Measurements from ENCODE around the gene DPH1. TPM values are rescaled to one million over a fixed set of nuclear protein-coding genes. Genes with fewer than 3 reads are reported as not detected.
A peak's percentile ranks its signal among the peaks of the same experiment; 100 is the strongest.

The DPH1 gene
- total and polyA plus RNA-seq, 8 donors, result 11.6 to 188 (median 31.5) TPM

GRCh38 chr17:2055292-2056205 is 25.6 kb downstream of the DPH1 start:
- DNase-seq, result peak in 1 of 2 donors; percentile 69
- 1 to 3% (median 2%) methylated on average over 35 to 113 of the region's 113 CpGs for WGBS, 5 donors
- Histone ChIP-seq H3K9me3 (no peaks in the 10 kb centered on the region), H3K27me3 (peaks cover 0 to 91% (median 67%) of the 10 kb centered on the region in 3 donors), H3K36me3 (peaks cover 0 to 9% (median 4%) of the 10 kb centered on the region in 4 donors), H3K4me1 (peaks cover 75 to 91% (median 84%) of the 10 kb centered on the region in 4 donors), H3K4me3 (peak overlapping the region; percentile 57 to 69 (median 64)), H3K27ac (peak overlapping the region; percentile 84 to 94 (median 90))
- intact Hi-C loops (cut with DNase I; ENCODE audit: low total_unique reads), result loop anchor here (5.0 kb wide), 1 partner anchor 187 kb away; no protein-coding TSS in a partner anchor
- no peak for TF ChIP-seq POLR2A (IDR thresholded peaks at IDR 0.05)
- no peak for TF ChIP-seq EP300 (IDR thresholded peaks at IDR 0.05)
- TF ChIP-seq POLR2AphosphoS5 (IDR thresholded peaks at IDR 0.05), result no peak
- no peak for TF ChIP-seq CTCF (IDR thresholded peaks at IDR 0.05)

- intact Hi-C loops (cut with DNase I; ENCODE audit: low total_unique reads), result loop anchor here (5.0 kb wide), 1 partner anchor 186 kb away; no protein-coding TSS in a partner anchor
- TF ChIP-seq CTCF (IDR thresholded peaks at IDR 0.05) (peak in 1 of 7 experiments; percentile 27), POLR2A (IDR thresholded peaks at IDR 0.05) (no peak)
- Histone ChIP-seq H3K36me3 (peaks cover 0 to 18% (median 13%) of the 10 kb centered on the region in 4 donors), H3K27me3 (peaks cover 0 to 87% (median 57%) of the 10 kb centered on the region in 3 donors), H3K27ac (peak overlapping the region; percentile 84 to 94 (median 90)), H3K9me3 (no peaks in the 10 kb centered on the region), H3K4me3 (peak overlapping the region; percentile 57 to 69 (median 64)), H3K4me1 (peaks cover 74 to 91% (median 80%) of the 10 kb centered on the region in 4 donors)
- DNase-seq, result peak in 1 of 2 donors; percentile 75
- 12 to 29% (median 18%) methylated on average over 32 to 85 of the region's 85 CpGs for WGBS, 5 donors
These were observed 26.5 kb downstream of the DPH1 start for GRCh38 chr17:2056206-2057174.

GRCh38 chr17:2057175-2057759 is 27.3 kb downstream of the DPH1 start:
- Histone ChIP-seq H3K4me3 (peak overlapping the region; percentile 57 to 69 (median 64)), H3K36me3 (peaks cover 0 to 26% (median 18%) of the 10 kb centered on the region in 4 donors), H3K27ac (peak overlapping the region; percentile 73 to 94 (median 90)), H3K9me3 (no peaks in the 10 kb centered on the region), H3K27me3 (peaks cover 0 to 79% (median 55%) of the 10 kb centered on the region in 3 donors), H3K4me1 (peaks cover 74 to 92% (median 83%) of the 10 kb centered on the region in 4 donors)
- intact Hi-C loops (cut with DNase I; ENCODE audit: low total_unique reads), result loop anchor here (5.0 kb wide), 1 partner anchor 185 kb away; no protein-coding TSS in a partner anchor
- no peak for TF ChIP-seq EP300 (IDR thresholded peaks at IDR 0.05)
- DNase-seq, result peak in 1 of 2 donors; percentile 50
- 10 to 27% (median 10%) methylated on average over 2 to 81 of the region's 81 CpGs for WGBS, 5 donors

GRCh38 chr17:2057760-2058585 is 28.0 kb downstream of the DPH1 start:
- DNase-seq, result peak in 1 of 2 donors; percentile 67
- Histone ChIP-seq H3K27me3 (peaks cover 0 to 78% (median 55%) of the 10 kb centered on the region in 3 donors), H3K36me3 (peaks cover 1 to 33% (median 23%) of the 10 kb centered on the region in 4 donors), H3K9me3 (no peaks in the 10 kb centered on the region), H3K4me3 (peak overlapping the region; percentile 57 to 69 (median 64)), H3K27ac (peak overlapping the region; percentile 73 to 94 (median 90)), H3K4me1 (peaks cover 76 to 98% (median 88%) of the 10 kb centered on the region in 4 donors)
- intact Hi-C loops (cut with DNase I; ENCODE audit: low total_unique reads), result loop anchor here (5.0 kb wide), 1 partner anchor 184 kb away; no protein-coding TSS in a partner anchor
- 19 to 50% (median 23%) methylated on average over 44 to 98 of the region's 98 CpGs for WGBS, 5 donors
- no peak for TF ChIP-seq EP300 (IDR thresholded peaks at IDR 0.05)
- no peak for TF ChIP-seq POLR2AphosphoS5 (IDR thresholded peaks at IDR 0.05)
- TF ChIP-seq CTCF (IDR thresholded peaks at IDR 0.05), result no peak
- no peak for TF ChIP-seq POLR2A (IDR thresholded peaks at IDR 0.05)
